Prostate gland (tissue), 2 donors: ENCODE measurements around the gene PLA2G2D.
A peak's percentile ranks its signal among the peaks of the same experiment; 100 is the strongest.

Experiments
- CTCF ChIP-seq, 4 experiments: fragments of 200-600 bp in 2 of 4; fragments of 450-650 bp in 2 of 4; sonication (generic) in 2 of 4; IDR thresholded peaks; 1 replicate in 3 of 4; 2 replicates in 1 of 4; pipeline ENCODE4 v1.5.1; 2016 to 2019; ENCODE audit warnings: antibody characterized with exemption in 4 of 4, mild to moderate bottlenecking in 2 of 4, moderate library complexity in 2 of 4
- POLR2AphosphoS5 ChIP-seq: sonication (generic); formaldehyde crosslinking; IDR thresholded peaks from one replicate; pipeline ENCODE4 v1.6.1; 2017; ENCODE audit warnings: antibody characterized with exemption

GRCh38 chr1:20152599-20152930, 33.2 kb upstream of the PLA2G2D start:
- TF ChIP-seq POLR2AphosphoS5 (no peak), CTCF (IDR thresholded peaks at IDR 0.05) (peak in 1 of 4 experiments; percentile 9)
